Activated T-cell treated with anti-CD3 and anti-CD28 coated beads, Interleukin-2, amount 50 U/mL, for 24 hours (primary cell): ENCODE results near the gene AGRN.

Source experiments
- DNase-seq: peaks from one replicate; pipeline ENCODE4 v3.0.0-alpha.2; 2020
- H3K27ac Mint-ChIP-seq: 2 replicates; pipeline ENCODE4 v1.8.0; 2020; ENCODE audit warnings: mild to moderate bottlenecking, mixed read lengths
- H3K27me3 Mint-ChIP-seq: 2 replicates; pipeline ENCODE4 v1.8.0; 2020; ENCODE audit warnings: mixed read lengths
- H3K36me3 Mint-ChIP-seq: 2 replicates; pipeline ENCODE4 v1.8.0; 2020; ENCODE audit warnings: low read depth, mixed read lengths
- H3K4me1 Mint-ChIP-seq: 2 replicates; pipeline ENCODE4 v1.8.0; 2020; ENCODE audit warnings: low read depth, mixed read lengths
- H3K4me3 Mint-ChIP-seq: 2 replicates; pipeline ENCODE4 v1.8.0; 2020; ENCODE audit warnings: mild to moderate bottlenecking, moderate library complexity, mixed read lengths
- H3K9me3 Mint-ChIP-seq: 2 replicates; pipeline ENCODE4 v1.8.0; 2020; ENCODE audit warnings: mixed read lengths

The AGRN gene

GRCh38 chr1:1031659-1032235 is 11.8 kb downstream of the AGRN start:
- no peak for DNase-seq
- Mint-ChIP-seq H3K36me3 (no peaks in the 10 kb centered on the region), H3K27ac (peak overlapping the region; percentile 47), H3K4me3 (no peak overlapping the region), H3K27me3 (peaks cover 28% of the 10 kb centered on the region), H3K4me1 (peaks cover 9% of the 10 kb centered on the region), H3K9me3 (no peaks in the 10 kb centered on the region)

GRCh38 chr1:1032424-1032823 is 12.5 kb downstream of the AGRN start:
- DNase-seq, result no peak
- Mint-ChIP-seq H3K9me3 (no peaks in the 10 kb centered on the region), H3K27ac (peak overlapping the region; percentile 47), H3K4me1 (peaks cover 9% of the 10 kb centered on the region), H3K27me3 (peaks cover 30% of the 10 kb centered on the region), H3K4me3 (peak overlapping the region; percentile 43), H3K36me3 (no peaks in the 10 kb centered on the region)

GRCh38 chr1:1033009-1033587 is 13.2 kb downstream of the AGRN start:
- Mint-ChIP-seq H3K9me3 (no peaks in the 10 kb centered on the region), H3K4me1 (peaks cover 9% of the 10 kb centered on the region), H3K27me3 (peaks cover 30% of the 10 kb centered on the region), H3K4me3 (peak overlapping the region; percentile 42), H3K36me3 (no peaks in the 10 kb centered on the region), H3K27ac (no peak overlapping the region)
- peak; percentile 95 for DNase-seq

GRCh38 chr1:1033731-1034438 is 14.0 kb downstream of the AGRN start:
- H3K4me1 Mint-ChIP-seq, result peaks cover 14% of the 10 kb centered on the region
- H3K27ac Mint-ChIP-seq, result no peak overlapping the region
- peak overlapping the region; percentile 68 for H3K4me3 Mint-ChIP-seq
- H3K9me3 Mint-ChIP-seq, result no peaks in the 10 kb centered on the region
- no peaks in the 10 kb centered on the region for H3K36me3 Mint-ChIP-seq
- DNase-seq, result peak; percentile 62
- H3K27me3 Mint-ChIP-seq, result peaks cover 37% of the 10 kb centered on the region

GRCh38 chr1:1034439-1034781 is 14.5 kb downstream of the AGRN start:
- H3K9me3 Mint-ChIP-seq, result no peaks in the 10 kb centered on the region
- H3K36me3 Mint-ChIP-seq, result no peaks in the 10 kb centered on the region
- peaks cover 19% of the 10 kb centered on the region for H3K4me1 Mint-ChIP-seq
- H3K27ac Mint-ChIP-seq, result no peak overlapping the region
- H3K27me3 Mint-ChIP-seq, result peaks cover 42% of the 10 kb centered on the region
- DNase-seq, result peak; percentile 53
- H3K4me3 Mint-ChIP-seq, result peak overlapping the region; percentile 68

- Mint-ChIP-seq H3K9me3 (no peaks in the 10 kb centered on the region), H3K4me1 (peaks cover 26% of the 10 kb centered on the region), H3K4me3 (no peak overlapping the region), H3K27me3 (peaks cover 46% of the 10 kb centered on the region), H3K27ac (no peak overlapping the region), H3K36me3 (no peaks in the 10 kb centered on the region)
- DNase-seq, result no peak
Observed at GRCh38 chr1:1035291-1035943, 15.5 kb downstream of the AGRN start.

- Mint-ChIP-seq H3K36me3 (no peaks in the 10 kb centered on the region), H3K27ac (no peak overlapping the region), H3K4me1 (peaks cover 19% of the 10 kb centered on the region), H3K4me3 (no peak overlapping the region), H3K9me3 (no peaks in the 10 kb centered on the region), H3K27me3 (peaks cover 36% of the 10 kb centered on the region)
- DNase-seq, result no peak
Observed at GRCh38 chr1:1037366-1038327, 17.7 kb downstream of the AGRN start.

- no peak for DNase-seq
- peaks cover 35% of the 10 kb centered on the region for H3K27me3 Mint-ChIP-seq
- H3K27ac Mint-ChIP-seq, result no peak overlapping the region
- no peak overlapping the region for H3K4me3 Mint-ChIP-seq
- H3K4me1 Mint-ChIP-seq, result peaks cover 19% of the 10 kb centered on the region
- H3K36me3 Mint-ChIP-seq, result no peaks in the 10 kb centered on the region
- no peaks in the 10 kb centered on the region for H3K9me3 Mint-ChIP-seq
Observed at GRCh38 chr1:1038694-1039093, 18.8 kb downstream of the AGRN start.

- DNase-seq, result no peak
- Mint-ChIP-seq H3K36me3 (no peaks in the 10 kb centered on the region), H3K27me3 (peaks cover 35% of the 10 kb centered on the region), H3K4me1 (peaks cover 19% of the 10 kb centered on the region), H3K9me3 (no peaks in the 10 kb centered on the region), H3K4me3 (peak overlapping the region; percentile 64), H3K27ac (peak overlapping the region; percentile 33)
Observed at GRCh38 chr1:1039145-1039910, 19.4 kb downstream of the AGRN start.

GRCh38 chr1:1040004-1040991 is 20.4 kb downstream of the AGRN start:
- peak overlapping the region; percentile 64 for H3K4me3 Mint-ChIP-seq
- H3K9me3 Mint-ChIP-seq, result no peaks in the 10 kb centered on the region
- no peaks in the 10 kb centered on the region for H3K36me3 Mint-ChIP-seq
- DNase-seq, result peak; percentile 83
- H3K4me1 Mint-ChIP-seq, result peaks cover 17% of the 10 kb centered on the region
- peaks cover 33% of the 10 kb centered on the region for H3K27me3 Mint-ChIP-seq
- H3K27ac Mint-ChIP-seq, result no peak overlapping the region

GRCh38 chr1:1041092-1041523 is 21.2 kb downstream of the AGRN start:
- peaks cover 4% of the 10 kb centered on the region for H3K36me3 Mint-ChIP-seq
- peaks cover 25% of the 10 kb centered on the region for H3K27me3 Mint-ChIP-seq
- H3K27ac Mint-ChIP-seq, result no peak overlapping the region
- no peak overlapping the region for H3K4me3 Mint-ChIP-seq
- H3K9me3 Mint-ChIP-seq, result no peaks in the 10 kb centered on the region
- DNase-seq, result no peak
- peaks cover 17% of the 10 kb centered on the region for H3K4me1 Mint-ChIP-seq

- H3K4me1 Mint-ChIP-seq, result peaks cover 17% of the 10 kb centered on the region
- no peak overlapping the region for H3K27ac Mint-ChIP-seq
- peaks cover 4% of the 10 kb centered on the region for H3K36me3 Mint-ChIP-seq
- H3K27me3 Mint-ChIP-seq, result peaks cover 20% of the 10 kb centered on the region
- H3K4me3 Mint-ChIP-seq, result no peak overlapping the region
- no peak for DNase-seq
- H3K9me3 Mint-ChIP-seq, result no peaks in the 10 kb centered on the region
Observed at GRCh38 chr1:1041873-1042272, 22.0 kb downstream of the AGRN start.

GRCh38 chr1:1042835-1043234 is 22.9 kb downstream of the AGRN start:
- Mint-ChIP-seq H3K4me3 (no peak overlapping the region), H3K27me3 (peaks cover 16% of the 10 kb centered on the region), H3K9me3 (no peaks in the 10 kb centered on the region), H3K4me1 (peaks cover 17% of the 10 kb centered on the region), H3K27ac (no peak overlapping the region), H3K36me3 (peaks cover 8% of the 10 kb centered on the region)
- no peak for DNase-seq
